B cell (primary cell): ENCODE data around the gene C15orf40. TPM values are rescaled to one million over a fixed set of nuclear protein-coding genes. Genes with fewer than 3 reads are reported as not detected.

Experiments used
- ATAC-seq: fragments of 200-7000 bp; cut with Tn5 transposase; one replicate; pipeline ENCODE4 v1.10.0; 2021; ENCODE audit warnings: low read depth, mild to moderate bottlenecking, moderate number of reproducible peaks, moderate library complexity
- CTCF ChIA-PET: fragments of 350-600 bp; sonication (Branson Sonifier 250); formaldehyde crosslinking; loops from one replicate; lab custom pipeline; 2021; ENCODE audit warnings: antibody characterized with exemption, inconsistent platforms; lab: Charles Lee
- POLR2A ChIA-PET: fragments of 350-600 bp; sonication (Branson Sonifier 250); formaldehyde crosslinking; loops from one replicate; lab custom pipeline; 2021; ENCODE audit warnings: antibody characterized with exemption; lab: Charles Lee
- DNase-seq: peaks from one replicate; pipeline ENCODE4 v3.0.0; 2013
- H2AFZ ChIP-seq: 2 replicates; pipeline ENCODE4 v1.6.1; 2012; ENCODE audit warnings: mild to moderate bottlenecking, low read depth, low read length; ENCODE audit not compliant: insufficient read depth, poor library complexity, severe bottlenecking
- H3K27ac ChIP-seq, 2 donors: 1 replicate in 1 of 2; 2 replicates in 1 of 2; pipeline ENCODE4 v1.5.1; 2012 to 2013; ENCODE audit warnings: low read length in 2 of 2, mild to moderate bottlenecking in 2 of 2, moderate library complexity in 1 of 2
- H3K27me3 ChIP-seq, 4 experiments: fragments of 200-600 bp in 1 of 4; sonication (generic) in 1 of 4; replicated peaks in 1 of 4; 1 replicate in 2 of 4; 2 replicates in 2 of 4; pipeline versions ENCODE4 v1.6.1 to v1.7.0; 2013 to 2016; ENCODE audit warnings: low read length in 3 of 4, mild to moderate bottlenecking in 2 of 4, mixed read lengths in 1 of 4, moderate library complexity in 1 of 4; ENCODE audit not compliant: insufficient read depth in 4 of 4, control insufficient read depth in 3 of 4; ENCODE audit errors: control extremely low read depth in 1 of 4
- H3K36me3 ChIP-seq, 2 experiments: replicated peaks in 1 of 2; 1 replicate in 1 of 2; 2 replicates in 1 of 2; pipeline versions ENCODE4 v1.6.1 to v1.7.1; 2013; ENCODE audit warnings: low read length in 1 of 2; ENCODE audit not compliant: insufficient read depth in 2 of 2, control insufficient read depth in 1 of 2; ENCODE audit errors: control extremely low read depth in 1 of 2, extremely low read depth in 1 of 2
- H3K4me1 ChIP-seq, 2 donors: fragments of 200-600 bp in 1 of 2; sonication (generic) in 1 of 2; 1 replicate in 1 of 2; 2 replicates in 1 of 2; pipeline versions ENCODE4 v1.5.1 to v1.6.1; 2013 to 2017; ENCODE audit warnings: low read length in 2 of 2; ENCODE audit not compliant: control insufficient read depth in 2 of 2, insufficient read depth in 2 of 2
- H3K4me2 ChIP-seq: replicated peaks from 2 replicates; pipeline ENCODE3; 2012; ENCODE audit warnings: mild to moderate bottlenecking, low read depth, low read length; ENCODE audit not compliant: poor library complexity, severe bottlenecking
- H3K4me3 ChIP-seq, 5 experiments: fragments of 200-600 bp in 1 of 5; sonication (generic) in 1 of 5; 1 replicate in 3 of 5; 2 replicates in 2 of 5; pipeline versions ENCODE4 v1.5.1 to v1.7.0; 2011 to 2016; ENCODE audit warnings: low read length in 4 of 5, mild to moderate bottlenecking in 4 of 5, low read depth in 2 of 5, control low read depth in 1 of 5, moderate library complexity in 1 of 5; ENCODE audit not compliant: insufficient read depth in 1 of 5; ENCODE audit errors: control extremely low read depth in 1 of 5, extremely low read depth in 1 of 5
- H3K79me2 ChIP-seq: fragments of 200-600 bp; sonication (generic); one replicate; pipeline ENCODE4 v1.6.0; 2016; ENCODE audit warnings: low read length; ENCODE audit not compliant: control insufficient read depth, insufficient read depth
- H3K9ac ChIP-seq: fragments of 200-600 bp; sonication (generic); 2 replicates; pipeline ENCODE4 v1.6.1; 2017; ENCODE audit warnings: mild to moderate bottlenecking, low read length, moderate library complexity
- H3K9me3 ChIP-seq, 3 donors: one replicate each; pipeline versions ENCODE4 v1.6.1 to v1.7.1; 2013; ENCODE audit warnings: low read length in 2 of 3; ENCODE audit not compliant: control insufficient read depth in 2 of 3, insufficient read depth in 1 of 3; ENCODE audit errors: control extremely low read depth in 1 of 3
- H4K20me1 ChIP-seq: 2 replicates; pipeline ENCODE4 v1.6.0; 2012; ENCODE audit warnings: mild to moderate bottlenecking, low read length; ENCODE audit not compliant: insufficient read depth, control insufficient read depth, poor library complexity, severe bottlenecking
- H3K27ac Mint-ChIP-seq: one replicate; pipeline ENCODE4 v1.8.0; 2021; ENCODE audit warnings: mixed read lengths
- H3K27me3 Mint-ChIP-seq: one replicate; pipeline ENCODE4 v1.8.0; 2021; ENCODE audit warnings: mixed read lengths
- H3K4me1 Mint-ChIP-seq: one replicate; pipeline ENCODE4 v1.8.0; 2021; ENCODE audit warnings: mixed read lengths
- H3K4me3 Mint-ChIP-seq: one replicate; pipeline ENCODE4 v1.8.0; 2021; ENCODE audit warnings: mixed read lengths
- H3K9me3 Mint-ChIP-seq: one replicate; pipeline ENCODE4 v1.8.0; 2022; ENCODE audit warnings: mixed read lengths; ENCODE audit not compliant: insufficient read depth
- CTCF ChIP-seq: fragments of 200-600 bp; IDR thresholded peaks from one replicate; pipeline ENCODE4 v1.8.0; 2022; ENCODE audit warnings: antibody characterized with exemption, mild to moderate bottlenecking
- EZH2 ChIP-seq: IDR thresholded peaks from 2 replicates; pipeline ENCODE4 v1.6.1; 2012; ENCODE audit warnings: borderline replicate concordance, low read depth, mild to moderate bottlenecking, moderate library complexity, low read length; ENCODE audit not compliant: insufficient read depth, poor library complexity, severe bottlenecking
- WGBS: methylation state at CpG from one replicate; pipeline ENCODE4 v1.1.5; 2013; ENCODE audit warnings: missing lambda C conversion rate; ENCODE audit not compliant: insufficient coverage; 5-methylcytosine and 5-hydroxymethylcytosine counted together
- intact Hi-C: fragments of 100-400 bp; cut with micrococcal nuclease; formaldehyde crosslinking; loops from one replicate; pipeline ENCODE4 v1.10.0; 2022
- polyA plus RNA-seq: library from polyadenylated mRNA; depleted of rRNA; stranded (reverse); fragments of >200 nt; gene quantifications from 2 replicates; pipeline ENCODE4 v1.2.3, GENCODE V29; 2012
- total RNA-seq, 2 donors: library from RNA; stranded (reverse); fragments of 120-200 nt in 1 of 2; gene quantifications; 1 replicate in 1 of 2; 2 replicates in 1 of 2; pipeline versions ENCODE4 v1.2.3 to v1.2.4, GENCODE V29; 2013 to 2022

C15orf40 gene
- total and polyA plus RNA-seq, 2 donors (not counting 1 experiment from before 2014, with no cell fraction given): 24.0 to 40.7 TPM

DNA sequence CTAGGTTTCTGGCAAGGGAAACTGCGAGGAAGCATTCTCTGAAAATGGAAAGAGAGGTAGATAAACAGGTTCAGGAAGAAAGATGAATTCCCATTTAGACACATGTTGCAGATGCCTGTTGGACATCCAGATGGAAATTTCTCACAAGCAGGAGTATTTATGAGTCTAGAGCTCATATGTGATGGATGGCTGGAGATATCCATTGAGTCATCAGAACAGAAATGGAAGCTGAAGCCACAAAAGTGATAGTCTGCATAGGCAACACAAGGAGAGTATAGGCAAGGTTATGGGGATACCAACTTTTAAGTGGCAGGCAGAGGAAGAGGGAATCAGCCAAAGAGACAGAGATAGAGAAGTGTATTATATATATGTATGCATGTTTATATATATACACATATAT is 31.7 kb downstream of the C15orf40 start:
- Histone ChIP-seq H3K27ac (no peak overlapping the region), H3K4me2 (no peak overlapping the region), H3K79me2 (no peaks in the 10 kb centered on the region), H3K4me3 (no peak overlapping the region), H3K27me3 (no peaks in the 10 kb centered on the region), H3K36me3 (peaks cover 0 to 2% of the 10 kb centered on the region in 2 experiments), H3K9ac (no peak overlapping the region), H2AFZ (no peak overlapping the region), H3K4me1 (no peaks in the 10 kb centered on the region), H4K20me1 (no peaks in the 10 kb centered on the region), H3K9me3 (no peaks in the 10 kb centered on the region)
- Mint-ChIP-seq H3K9me3 (no peaks in the 10 kb centered on the region), H3K27ac (no peak overlapping the region), H3K27me3 (no peaks in the 10 kb centered on the region), H3K4me1 (peaks cover 1% of the 10 kb centered on the region), H3K4me3 (no peak overlapping the region)
- DNase-seq: no peak
- POLR2A ChIA-PET: no interaction called here
- CTCF ChIA-PET: interaction anchor here (0.9 kb wide), 1 partner anchor 8 kb away, joined by 3 read pairs; no protein-coding TSS in a partner anchor
- ATAC-seq: no peak
- intact Hi-C loops: no loop called here
- no peak for TF ChIP-seq CTCF
- TF ChIP-seq EZH2: no peak
- WGBS: 100% methylated on average over 1 of the region's 1 CpG

DNA sequence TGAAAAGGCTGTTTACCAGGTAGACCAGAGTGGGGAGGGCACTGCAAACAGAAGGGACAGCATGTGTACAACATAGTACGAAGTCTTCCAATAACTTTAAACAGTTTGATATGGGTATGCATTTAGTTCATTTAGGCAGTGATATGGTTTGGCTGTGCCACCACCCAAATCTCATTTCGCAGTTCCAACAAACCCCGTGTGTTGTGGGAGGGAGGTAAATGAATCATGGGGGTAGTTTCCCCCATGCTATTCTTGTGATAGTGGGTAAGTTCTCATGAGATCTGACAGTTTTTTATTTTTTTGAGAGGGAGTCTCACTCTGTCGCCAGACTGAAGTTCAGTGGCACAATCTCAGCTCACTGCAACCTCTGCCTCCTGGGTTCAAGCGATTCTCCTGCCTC is 33.0 kb downstream of the C15orf40 start:
- H3K9me3 Mint-ChIP-seq: no peaks in the 10 kb centered on the region
- no peak overlapping the region for H3K4me3 Mint-ChIP-seq
- intact Hi-C loops: no loop called here
- Histone ChIP-seq H3K27ac (no peak overlapping the region), H3K9me3 (no peaks in the 10 kb centered on the region), H4K20me1 (no peaks in the 10 kb centered on the region), H3K4me1 (no peaks in the 10 kb centered on the region), H3K4me2 (no peak overlapping the region), H3K36me3 (peaks cover 0 to 2% of the 10 kb centered on the region in 2 experiments), H3K79me2 (no peaks in the 10 kb centered on the region), H2AFZ (no peak overlapping the region), H3K9ac (no peak overlapping the region), H3K4me3 (no peak overlapping the region), H3K27me3 (no peaks in the 10 kb centered on the region)
- 89% methylated on average over 3 of the region's 5 CpGs for WGBS
- no peaks in the 10 kb centered on the region for H3K27me3 Mint-ChIP-seq
- POLR2A ChIA-PET: no interaction called here
- no peak for TF ChIP-seq CTCF
- TF ChIP-seq EZH2: no peak
- no peaks in the 10 kb centered on the region for H3K4me1 Mint-ChIP-seq
- H3K27ac Mint-ChIP-seq: no peak overlapping the region
- ATAC-seq: no peak
- CTCF ChIA-PET: no interaction called here
- no peak for DNase-seq
